ENCODE measurements around the gene FAM20A.

Gene FAM20A

GRCh38 chr17:68544111-68544915, 56.9 kb downstream of the FAM20A start:
- Histone ChIP-seq H3K9ac (ENCODE audit: low read depth in 1 of 2, low read length in 2 of 2) (no peak overlapping the region), H3K36me3 (ENCODE audit: control insufficient read depth in 1 of 2, insufficient read depth in 2 of 2, low read length in 2 of 2) (peaks cover 0 to 18% of the 10 kb centered on the region in 2 donors), H3K9me3 (ENCODE audit: control insufficient read depth in 1 of 2, low read length in 2 of 2) (no peaks in the 10 kb centered on the region), H3K27me3 (ENCODE audit: control insufficient read depth in 1 of 2, insufficient read depth in 2 of 2, low read length in 2 of 2) (no peaks in the 10 kb centered on the region), H3K4me1 (ENCODE audit: control insufficient read depth in 1 of 2, insufficient read depth in 2 of 2, low read length in 2 of 2) (no peaks in the 10 kb centered on the region), H3K4me3 (ENCODE audit: low read depth in 1 of 2, low read length in 2 of 2) (no peak overlapping the region), H3K27ac (ENCODE audit: low read depth, low read length) (no peak overlapping the region)

- Histone ChIP-seq H3K9me3 (ENCODE audit: control insufficient read depth in 1 of 2, low read length in 2 of 2) (no peaks in the 10 kb centered on the region), H3K36me3 (ENCODE audit: control insufficient read depth in 1 of 2, insufficient read depth in 2 of 2, low read length in 2 of 2) (peaks cover 0 to 28% of the 10 kb centered on the region in 2 donors)
Measured at GRCh38 chr17:68542698-68543463, 58.3 kb downstream of the FAM20A start.

GRCh38 chr17:68541816-68542215, 59.4 kb downstream of the FAM20A start:
- H3K36me3 ChIP-seq (ENCODE audit: control insufficient read depth in 1 of 2, insufficient read depth in 2 of 2, low read length in 2 of 2), result peaks cover 8 to 39% of the 10 kb centered on the region in 2 donors
- no peak overlapping the region for H3K4me3 ChIP-seq (ENCODE audit: low read depth in 1 of 2, low read length in 2 of 2)
- no peaks in the 10 kb centered on the region for H3K4me1 ChIP-seq (ENCODE audit: control insufficient read depth in 1 of 2, insufficient read depth in 2 of 2, low read length in 2 of 2)
- no peak overlapping the region for H3K27ac ChIP-seq (ENCODE audit: low read depth, low read length)
- no peaks in the 10 kb centered on the region for H3K9me3 ChIP-seq (ENCODE audit: control insufficient read depth in 1 of 2, low read length in 2 of 2)
- no peaks in the 10 kb centered on the region for H3K27me3 ChIP-seq (ENCODE audit: control insufficient read depth in 1 of 2, insufficient read depth in 2 of 2, low read length in 2 of 2)
- H3K9ac ChIP-seq (ENCODE audit: low read depth in 1 of 2, low read length in 2 of 2), result no peak overlapping the region

More at GRCh38 chr17:68542698-68543463, 58.3 kb downstream of the FAM20A start:
- Histone ChIP-seq H3K4me1 (ENCODE audit: control insufficient read depth in 1 of 2, insufficient read depth in 2 of 2, low read length in 2 of 2) (no peaks in the 10 kb centered on the region), H3K4me3 (ENCODE audit: low read depth in 1 of 2, low read length in 2 of 2) (no peak overlapping the region), H3K27ac (ENCODE audit: low read depth, low read length) (no peak overlapping the region), H3K9ac (ENCODE audit: low read depth in 1 of 2, low read length in 2 of 2) (no peak overlapping the region), H3K27me3 (ENCODE audit: control insufficient read depth in 1 of 2, insufficient read depth in 2 of 2, low read length in 2 of 2) (no peaks in the 10 kb centered on the region)

GRCh38 chr17:68540981-68541380, 60.2 kb downstream of the FAM20A start:
- H3K4me1 ChIP-seq (ENCODE audit: control insufficient read depth in 1 of 2, insufficient read depth in 2 of 2, low read length in 2 of 2), result no peaks in the 10 kb centered on the region
- H3K4me3 ChIP-seq (ENCODE audit: low read depth in 1 of 2, low read length in 2 of 2), result no peak overlapping the region
- H3K27ac ChIP-seq (ENCODE audit: low read depth, low read length), result no peak overlapping the region
- H3K36me3 ChIP-seq (ENCODE audit: control insufficient read depth in 1 of 2, insufficient read depth in 2 of 2, low read length in 2 of 2), result peaks cover 10 to 40% of the 10 kb centered on the region in 2 donors
- no peak overlapping the region for H3K9ac ChIP-seq (ENCODE audit: low read depth in 1 of 2, low read length in 2 of 2)
- H3K27me3 ChIP-seq (ENCODE audit: control insufficient read depth in 1 of 2, insufficient read depth in 2 of 2, low read length in 2 of 2), result no peaks in the 10 kb centered on the region
- no peaks in the 10 kb centered on the region for H3K9me3 ChIP-seq (ENCODE audit: control insufficient read depth in 1 of 2, low read length in 2 of 2)

GRCh38 chr17:68539548-68540467, 61.4 kb downstream of the FAM20A start:
- H3K9ac ChIP-seq (ENCODE audit: low read depth in 1 of 2, low read length in 2 of 2), result no peak overlapping the region
- H3K4me3 ChIP-seq (ENCODE audit: low read depth in 1 of 2, low read length in 2 of 2), result no peak overlapping the region
- H3K9me3 ChIP-seq (ENCODE audit: control insufficient read depth in 1 of 2, low read length in 2 of 2), result no peaks in the 10 kb centered on the region
- H3K27me3 ChIP-seq (ENCODE audit: control insufficient read depth in 1 of 2, insufficient read depth in 2 of 2, low read length in 2 of 2), result no peaks in the 10 kb centered on the region
- H3K36me3 ChIP-seq (ENCODE audit: control insufficient read depth in 1 of 2, insufficient read depth in 2 of 2, low read length in 2 of 2), result peaks cover 15 to 51% of the 10 kb centered on the region in 2 donors
- no peaks in the 10 kb centered on the region for H3K4me1 ChIP-seq (ENCODE audit: control insufficient read depth in 1 of 2, insufficient read depth in 2 of 2, low read length in 2 of 2)
- H3K27ac ChIP-seq (ENCODE audit: low read depth, low read length), result no peak overlapping the region

- Histone ChIP-seq H3K36me3 (ENCODE audit: control insufficient read depth in 1 of 2, insufficient read depth in 2 of 2, low read length in 2 of 2) (peaks cover 22 to 78% of the 10 kb centered on the region in 2 donors), H3K27me3 (ENCODE audit: control insufficient read depth in 1 of 2, insufficient read depth in 2 of 2, low read length in 2 of 2) (no peaks in the 10 kb centered on the region), H3K9ac (ENCODE audit: low read depth in 1 of 2, low read length in 2 of 2) (no peak overlapping the region), H3K4me1 (ENCODE audit: control insufficient read depth in 1 of 2, insufficient read depth in 2 of 2, low read length in 2 of 2) (no peaks in the 10 kb centered on the region), H3K4me3 (ENCODE audit: low read depth in 1 of 2, low read length in 2 of 2) (no peak overlapping the region), H3K9me3 (ENCODE audit: control insufficient read depth in 1 of 2, low read length in 2 of 2) (no peaks in the 10 kb centered on the region), H3K27ac (ENCODE audit: low read depth, low read length) (no peak overlapping the region)
Measured at GRCh38 chr17:68535922-68536321, 65.2 kb downstream of the FAM20A start.

GRCh38 chr17:68534695-68535088, 66.5 kb downstream of the FAM20A start:
- H3K36me3 ChIP-seq (ENCODE audit: control insufficient read depth in 1 of 2, insufficient read depth in 2 of 2, low read length in 2 of 2), result peaks cover 33 to 81% of the 10 kb centered on the region in 2 donors
- H3K4me3 ChIP-seq (ENCODE audit: low read depth in 1 of 2, low read length in 2 of 2), result no peak overlapping the region
- H3K4me1 ChIP-seq (ENCODE audit: control insufficient read depth in 1 of 2, insufficient read depth in 2 of 2, low read length in 2 of 2), result no peaks in the 10 kb centered on the region
- H3K27ac ChIP-seq (ENCODE audit: low read depth, low read length), result no peak overlapping the region
- no peaks in the 10 kb centered on the region for H3K9me3 ChIP-seq (ENCODE audit: control insufficient read depth in 1 of 2, low read length in 2 of 2)
- H3K27me3 ChIP-seq (ENCODE audit: control insufficient read depth in 1 of 2, insufficient read depth in 2 of 2, low read length in 2 of 2), result no peaks in the 10 kb centered on the region
- no peak overlapping the region for H3K9ac ChIP-seq (ENCODE audit: low read depth in 1 of 2, low read length in 2 of 2)

GRCh38 chr17:68533887-68534694, 67.1 kb downstream of the FAM20A start:
- Histone ChIP-seq H3K9ac (ENCODE audit: low read depth in 1 of 2, low read length in 2 of 2) (no peak overlapping the region), H3K9me3 (ENCODE audit: control insufficient read depth in 1 of 2, low read length in 2 of 2) (no peaks in the 10 kb centered on the region), H3K27me3 (ENCODE audit: control insufficient read depth in 1 of 2, insufficient read depth in 2 of 2, low read length in 2 of 2) (no peaks in the 10 kb centered on the region), H3K36me3 (ENCODE audit: control insufficient read depth in 1 of 2, insufficient read depth in 2 of 2, low read length in 2 of 2) (peaks cover 38 to 83% of the 10 kb centered on the region in 2 donors), H3K27ac (ENCODE audit: low read depth, low read length) (no peak overlapping the region), H3K4me1 (ENCODE audit: control insufficient read depth in 1 of 2, insufficient read depth in 2 of 2, low read length in 2 of 2) (no peaks in the 10 kb centered on the region), H3K4me3 (ENCODE audit: low read depth in 1 of 2, low read length in 2 of 2) (no peak overlapping the region)

GRCh38 chr17:68532826-68533225, 68.3 kb downstream of the FAM20A start:
- Histone ChIP-seq H3K27ac (ENCODE audit: low read depth, low read length) (no peak overlapping the region), H3K27me3 (ENCODE audit: control insufficient read depth in 1 of 2, insufficient read depth in 2 of 2, low read length in 2 of 2) (no peaks in the 10 kb centered on the region), H3K9ac (ENCODE audit: low read depth in 1 of 2, low read length in 2 of 2) (no peak overlapping the region), H3K4me1 (ENCODE audit: control insufficient read depth in 1 of 2, insufficient read depth in 2 of 2, low read length in 2 of 2) (no peaks in the 10 kb centered on the region), H3K4me3 (ENCODE audit: low read depth in 1 of 2, low read length in 2 of 2) (no peak overlapping the region), H3K9me3 (ENCODE audit: control insufficient read depth in 1 of 2, low read length in 2 of 2) (no peaks in the 10 kb centered on the region), H3K36me3 (ENCODE audit: control insufficient read depth in 1 of 2, insufficient read depth in 2 of 2, low read length in 2 of 2) (peaks cover 47 to 85% of the 10 kb centered on the region in 2 donors)
